ENCODE measurements around the gene KRT222.

DNA sequence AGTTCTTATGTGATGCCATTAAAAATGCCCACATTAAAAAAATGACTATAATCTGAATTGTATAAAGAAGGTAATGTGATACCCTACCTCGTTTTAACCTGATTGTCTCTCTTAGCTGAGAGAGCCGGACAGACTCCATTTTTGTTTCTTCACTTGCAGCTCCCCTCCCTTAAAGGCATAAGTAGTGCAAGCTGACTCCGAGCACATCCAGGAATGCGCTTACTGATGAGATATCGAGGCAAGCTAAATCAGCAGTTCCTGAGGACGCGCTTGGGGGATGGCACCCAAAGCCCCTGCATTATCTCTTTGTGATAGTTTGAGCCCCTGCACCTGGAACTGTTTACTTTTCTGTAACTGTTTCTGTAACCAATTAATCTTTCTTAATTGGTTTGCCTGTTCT is 32.3 kb upstream of the KRT222 start:
- TF ChIP-seq, protein P1, sequence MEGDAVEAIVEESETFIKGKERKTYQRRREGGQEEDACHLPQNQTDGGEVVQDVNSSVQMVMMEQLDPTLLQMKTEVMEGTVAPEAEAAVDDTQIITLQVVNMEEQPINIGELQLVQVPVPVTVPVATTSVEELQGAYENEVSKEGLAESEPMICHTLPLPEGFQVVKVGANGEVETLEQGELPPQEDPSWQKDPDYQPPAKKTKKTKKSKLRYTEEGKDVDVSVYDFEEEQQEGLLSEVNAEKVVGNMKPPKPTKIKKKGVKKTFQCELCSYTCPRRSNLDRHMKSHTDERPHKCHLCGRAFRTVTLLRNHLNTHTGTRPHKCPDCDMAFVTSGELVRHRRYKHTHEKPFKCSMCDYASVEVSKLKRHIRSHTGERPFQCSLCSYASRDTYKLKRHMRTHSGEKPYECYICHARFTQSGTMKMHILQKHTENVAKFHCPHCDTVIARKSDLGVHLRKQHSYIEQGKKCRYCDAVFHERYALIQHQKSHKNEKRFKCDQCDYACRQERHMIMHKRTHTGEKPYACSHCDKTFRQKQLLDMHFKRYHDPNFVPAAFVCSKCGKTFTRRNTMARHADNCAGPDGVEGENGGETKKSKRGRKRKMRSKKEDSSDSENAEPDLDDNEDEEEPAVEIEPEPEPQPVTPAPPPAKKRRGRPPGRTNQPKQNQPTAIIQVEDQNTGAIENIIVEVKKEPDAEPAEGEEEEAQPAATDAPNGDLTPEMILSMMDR (IDR thresholded peaks at IDR 0.05 in 4 of 5, conservative IDR thresholded peaks at IDR 0.05 in 1 of 5): no peak
- TF ChIP-seq POLR2A (IDR thresholded peaks at IDR 0.05): no peak
